ENCODE data around the gene VAV3.

GRCh38 chr1:107894605-107895004 is 70.4 kb downstream of the VAV3 start:
- no peak for TF ChIP-seq CTCF (IDR thresholded peaks at IDR 0.05)
- TF ChIP-seq POLR2A (IDR thresholded peaks at IDR 0.05), result no peak

Measured in heart left ventricle (tissue), 13 donors.